Measurements from ENCODE around the gene ATP2C2.
"Not testable (repeated sequence)": the region's sequence is repeated elsewhere in the genome, so short reads cannot be mapped to it uniquely, and the experiment has no call there.

ATP2C2 gene

GRCh38 chr16:84368308-84368996 is at the start of gene ATP2C2:
TSS of gene ATP2C2 (plus strand) at chr16:84368538. CDS start at chr16:84368616, 78 bp downstream.
- peak; percentile 13 to 37 for DNase-seq

DNA sequence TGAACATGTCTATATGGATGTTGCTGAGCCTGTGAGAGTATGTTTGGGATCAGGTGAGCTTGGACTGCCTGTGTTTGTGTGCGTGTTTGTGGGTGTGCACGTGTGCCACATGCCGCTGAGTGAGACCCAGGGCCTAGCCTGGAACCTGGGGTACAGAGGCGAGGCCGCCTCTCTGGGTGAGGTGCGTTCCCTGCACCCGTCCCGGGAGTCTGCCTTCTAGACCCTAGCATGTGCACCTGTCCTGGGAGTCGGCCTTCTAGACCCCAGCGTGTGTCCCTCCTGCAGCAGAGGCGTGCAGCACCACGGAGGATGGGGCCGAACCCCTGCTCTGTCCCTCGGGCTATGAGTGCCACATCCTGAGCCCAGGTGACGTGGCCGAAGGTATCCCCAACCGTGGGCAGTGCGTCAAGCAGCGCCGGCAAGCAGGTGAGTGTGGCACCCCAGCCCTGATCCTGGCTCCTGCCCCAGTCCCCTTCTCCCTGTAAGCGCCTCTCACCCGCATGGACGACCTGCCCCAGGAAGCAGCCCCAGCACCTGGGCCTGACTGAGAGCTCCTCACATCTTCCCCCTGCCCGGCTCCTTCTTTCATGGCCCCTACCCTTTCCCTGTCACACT is 49.1 kb upstream of the ATP2C2 start:
- DNase-seq: no peak

DNA sequence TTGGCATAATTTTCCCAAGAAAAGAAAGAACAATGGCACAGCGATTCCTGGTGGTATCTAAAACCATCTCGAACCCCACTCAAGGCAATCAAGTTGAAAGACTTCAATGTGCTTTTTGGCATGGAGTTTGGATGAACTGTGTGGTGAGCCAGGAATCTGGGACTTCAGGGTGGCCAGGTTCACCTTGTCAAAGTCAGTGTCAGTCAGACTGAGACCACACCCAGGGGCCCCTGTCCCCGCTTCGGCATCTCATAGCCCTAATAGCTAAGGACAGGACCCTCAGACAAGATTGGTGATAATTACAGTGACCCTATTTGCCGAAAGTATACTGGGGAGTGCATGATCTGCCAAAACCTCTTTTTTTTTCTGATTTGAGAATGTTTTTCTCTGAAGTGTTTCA is 47.8 kb upstream of the ATP2C2 start:
- no peak for DNase-seq

DNA sequence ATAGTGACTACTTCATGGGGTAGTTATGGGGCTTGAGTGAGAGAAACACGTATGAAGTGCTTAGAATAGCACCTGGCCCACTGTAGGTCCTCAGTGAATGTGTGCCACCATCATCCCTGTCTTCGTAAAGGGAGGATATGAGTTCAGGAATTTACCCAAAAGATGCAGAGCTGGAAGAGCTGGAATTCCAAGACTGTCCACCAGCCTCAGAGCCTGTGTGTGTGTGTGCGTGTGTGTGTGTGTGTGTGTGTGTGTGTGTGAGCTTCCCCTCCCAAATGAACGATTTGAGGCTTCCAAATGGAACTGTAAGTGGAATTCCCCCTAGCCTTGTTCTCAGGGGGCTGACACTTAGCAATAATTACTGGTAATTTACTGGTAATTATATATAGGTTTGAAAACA is 46.4 kb upstream of the ATP2C2 start:
- no peak for DNase-seq

DNA sequence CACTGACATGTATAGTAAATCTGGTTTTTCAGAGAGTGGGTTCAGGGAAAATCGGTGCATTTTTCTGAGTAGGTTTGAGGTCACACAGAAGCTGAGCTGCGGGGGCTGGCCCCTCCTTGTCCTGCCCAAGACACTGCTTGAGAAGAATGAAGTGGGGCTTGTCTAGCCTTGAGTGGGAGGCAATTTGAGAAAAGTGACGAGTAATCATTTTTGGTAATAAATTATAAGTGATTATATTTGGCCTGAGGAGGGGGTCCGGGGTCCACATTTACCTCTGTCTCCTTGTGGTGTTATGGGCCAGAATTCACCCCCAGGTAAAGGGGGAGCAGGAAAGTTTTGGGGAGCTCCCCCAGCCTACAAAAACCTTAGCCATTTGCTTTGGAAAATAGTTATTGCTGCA is 45.6 kb upstream of the ATP2C2 start:
- no peak for DNase-seq

GRCh38 chr16:84323606-84324005 is 44.7 kb upstream of the ATP2C2 start:
- no peak for DNase-seq

DNA sequence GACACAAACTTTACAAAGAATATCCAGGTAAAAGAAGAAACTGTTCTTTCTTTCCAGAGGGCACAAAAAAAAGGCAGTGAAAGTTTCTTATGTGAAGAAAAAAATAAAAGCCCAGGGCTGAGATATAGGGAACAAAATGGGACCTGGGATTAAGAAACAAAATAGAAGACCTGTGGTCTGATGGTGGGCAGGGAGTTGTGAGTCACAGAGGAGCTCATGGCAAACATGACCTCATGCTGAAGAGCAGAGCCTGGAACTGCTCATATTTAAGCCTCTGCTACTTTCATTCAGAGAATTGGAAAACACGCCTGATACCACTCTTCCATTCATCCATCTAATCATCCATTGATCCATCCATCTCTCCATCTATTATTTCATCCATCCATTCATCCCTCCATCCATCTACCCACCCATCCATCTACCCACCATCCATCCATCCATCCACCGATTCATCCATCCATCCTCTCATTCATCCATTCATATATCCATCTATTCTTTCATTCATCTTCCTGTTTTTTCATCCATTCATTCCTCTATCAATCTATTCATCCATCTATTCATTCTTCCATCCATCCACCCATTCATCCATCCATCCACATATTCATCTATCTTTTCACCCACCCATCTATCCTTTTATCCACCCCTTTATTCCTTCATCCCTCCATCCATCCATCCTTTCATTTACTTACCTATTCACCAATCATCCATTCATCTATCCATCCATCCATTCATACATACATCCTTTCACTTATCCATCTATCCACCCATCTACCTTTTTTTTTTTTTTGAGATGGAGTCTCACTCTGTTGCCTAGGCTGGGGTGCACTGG is 43.7 kb upstream of the ATP2C2 start:
- no peak for DNase-seq

GRCh38 chr16:84326545-84326944 is 41.8 kb upstream of the ATP2C2 start:
- no peak for DNase-seq

DNA sequence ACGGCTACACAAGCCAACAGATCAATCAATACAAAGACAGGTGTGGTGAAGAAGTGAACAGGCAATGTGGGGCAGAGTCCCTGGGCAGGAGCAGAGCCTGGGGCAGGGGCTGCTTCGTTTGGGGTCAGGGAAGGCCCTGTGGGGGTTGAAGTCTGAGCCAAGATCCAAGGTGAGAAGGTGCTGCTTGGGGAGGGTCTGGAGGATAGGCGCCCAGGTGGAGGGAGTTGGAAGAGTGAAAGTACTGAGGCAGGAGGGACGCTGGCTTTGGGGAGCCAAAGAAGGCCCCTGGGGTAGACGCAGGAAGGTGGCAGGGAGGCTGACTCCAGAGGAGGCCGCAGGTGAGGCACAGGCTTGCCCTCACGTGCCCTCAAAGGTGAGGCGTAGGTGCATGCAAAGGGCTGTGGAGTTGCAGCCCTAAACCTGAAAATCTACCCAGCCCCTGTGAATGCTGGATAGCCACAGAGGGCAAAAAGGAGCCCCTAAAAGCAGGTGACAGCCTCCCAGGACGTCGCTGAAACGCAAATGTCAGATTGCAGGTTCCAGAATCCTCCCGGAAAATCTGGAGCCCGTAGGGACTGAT is 40.3 kb upstream of the ATP2C2 start:
- no peak for DNase-seq

- DNase-seq: no peak
Observed at GRCh38 chr16:84329016-84329415, 39.3 kb upstream of the ATP2C2 start.

- no peak for DNase-seq
Observed at GRCh38 chr16:84329843-84330684, 38.3 kb upstream of the ATP2C2 start.

DNA sequence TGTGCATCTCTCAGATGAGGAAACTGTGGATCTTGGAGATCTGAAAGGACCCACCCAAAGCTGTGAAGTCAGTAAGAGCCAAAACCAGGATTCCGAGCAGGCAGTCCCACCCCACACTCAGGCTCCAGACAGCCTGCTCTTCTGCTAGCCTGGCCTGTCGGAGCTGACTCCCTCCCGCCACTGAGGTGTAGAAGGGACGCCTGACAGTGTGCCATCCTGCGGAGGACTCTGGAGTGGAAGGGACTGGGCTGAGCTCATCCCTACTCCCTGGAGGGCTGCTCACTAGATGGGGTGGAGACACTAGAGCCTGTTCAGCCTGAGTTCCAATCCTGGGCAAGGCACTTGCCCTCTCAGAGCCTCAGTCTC is 37.7 kb upstream of the ATP2C2 start:
- no peak for DNase-seq

DNA sequence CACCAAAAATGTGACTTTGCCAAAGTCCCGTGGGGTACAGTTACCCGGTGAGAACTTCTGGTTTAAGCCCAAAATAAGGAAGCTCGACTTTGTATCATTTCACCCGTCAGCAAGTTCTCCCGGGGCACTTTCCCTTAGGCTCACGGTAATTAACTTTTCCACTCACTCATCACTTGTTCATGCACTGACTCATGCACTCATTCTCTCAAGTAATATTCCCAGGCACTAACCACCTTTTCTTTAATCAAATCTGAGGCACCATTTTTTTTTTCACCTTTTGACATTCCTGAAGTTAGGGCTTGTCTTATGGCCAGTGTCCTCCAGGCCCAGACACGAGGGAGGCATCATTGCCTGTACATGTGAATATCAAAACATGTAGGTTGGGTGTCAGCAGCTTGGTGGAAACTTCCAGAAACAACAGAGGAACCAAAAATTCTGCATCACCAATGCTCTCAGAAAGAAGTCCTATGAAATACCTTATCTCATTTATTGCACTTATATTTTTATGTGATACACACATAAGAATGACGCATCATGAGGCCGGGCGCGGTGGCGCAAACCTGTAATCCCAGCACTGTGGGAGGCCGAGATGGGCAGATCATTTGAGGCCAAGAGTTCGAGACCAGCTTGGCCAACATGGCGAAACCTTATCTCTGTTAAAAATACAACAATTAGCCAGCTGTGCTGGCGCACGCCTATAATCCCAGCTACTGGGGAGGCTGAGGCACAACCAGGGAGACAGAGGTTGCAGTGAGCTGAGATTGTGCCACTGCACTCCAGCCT is 36.1 kb upstream of the ATP2C2 start:
- no peak for DNase-seq

GRCh38 chr16:84332975-84333684 is 35.2 kb upstream of the ATP2C2 start:
- no peak for DNase-seq

GRCh38 chr16:84334058-84334457 is 34.3 kb upstream of the ATP2C2 start:
- DNase-seq: no peak

DNA sequence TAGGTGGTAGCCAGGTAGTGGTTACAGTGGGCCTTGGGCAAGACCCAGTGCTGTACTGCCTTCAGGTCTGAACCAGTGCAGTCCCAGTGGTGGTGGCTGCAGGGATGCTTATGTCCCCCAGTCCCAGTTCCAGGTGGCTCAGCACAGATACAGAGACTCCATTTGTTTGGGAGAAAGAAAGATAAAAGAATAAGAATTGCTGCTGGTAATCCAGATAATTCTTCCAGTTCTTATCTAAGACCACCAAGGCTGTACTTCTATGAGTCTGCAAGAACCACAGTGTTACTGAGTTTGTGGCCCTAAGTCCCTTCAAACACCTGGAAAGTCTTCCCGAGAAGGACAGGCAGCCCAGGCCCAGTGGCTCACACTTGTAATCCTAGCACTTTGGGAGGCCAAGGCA is 33.9 kb upstream of the ATP2C2 start:
- no peak for DNase-seq

DNA sequence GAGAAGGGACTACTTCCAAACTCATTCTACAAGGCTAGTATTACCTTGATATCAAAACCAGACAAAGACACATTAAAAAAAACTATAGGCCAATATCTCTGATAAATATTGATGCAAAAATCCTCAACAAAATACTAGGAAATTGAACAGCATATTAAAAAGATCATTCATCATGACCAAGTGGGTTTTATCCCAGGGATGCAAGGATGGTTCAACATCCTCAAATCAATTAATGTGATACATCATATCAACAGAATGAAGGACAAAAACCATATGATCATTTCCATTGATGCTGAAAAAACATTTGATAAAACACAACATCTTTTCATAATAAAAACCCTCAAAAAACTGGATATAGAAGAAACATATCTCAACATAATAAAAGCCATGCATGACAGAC is 31.1 kb upstream of the ATP2C2 start:
- DNase-seq: not testable (repeated sequence)

DNA sequence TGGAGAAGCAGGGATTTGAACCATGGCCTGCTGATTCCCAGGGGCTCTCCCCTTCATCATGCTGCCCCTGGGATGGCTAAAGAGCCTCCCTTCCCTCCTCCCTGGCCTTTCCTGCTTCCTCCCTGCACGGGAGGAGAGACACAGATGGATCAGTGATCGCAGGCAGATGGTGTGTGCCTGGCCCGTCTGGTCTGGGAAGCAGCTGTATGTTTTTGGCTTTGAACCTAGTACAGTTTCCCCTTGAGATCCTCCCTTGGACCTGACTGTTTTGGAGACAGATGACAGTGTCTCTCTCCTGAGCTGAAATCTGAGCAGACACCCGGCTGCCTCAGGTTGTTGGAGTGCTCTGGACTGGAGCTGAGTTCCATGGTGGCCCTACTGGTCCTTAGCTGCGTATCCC is 29.0 kb upstream of the ATP2C2 start:
- DNase-seq: no peak

GRCh38 chr16:84339766-84340165 is 28.6 kb upstream of the ATP2C2 start:
- DNase-seq: no peak

DNA sequence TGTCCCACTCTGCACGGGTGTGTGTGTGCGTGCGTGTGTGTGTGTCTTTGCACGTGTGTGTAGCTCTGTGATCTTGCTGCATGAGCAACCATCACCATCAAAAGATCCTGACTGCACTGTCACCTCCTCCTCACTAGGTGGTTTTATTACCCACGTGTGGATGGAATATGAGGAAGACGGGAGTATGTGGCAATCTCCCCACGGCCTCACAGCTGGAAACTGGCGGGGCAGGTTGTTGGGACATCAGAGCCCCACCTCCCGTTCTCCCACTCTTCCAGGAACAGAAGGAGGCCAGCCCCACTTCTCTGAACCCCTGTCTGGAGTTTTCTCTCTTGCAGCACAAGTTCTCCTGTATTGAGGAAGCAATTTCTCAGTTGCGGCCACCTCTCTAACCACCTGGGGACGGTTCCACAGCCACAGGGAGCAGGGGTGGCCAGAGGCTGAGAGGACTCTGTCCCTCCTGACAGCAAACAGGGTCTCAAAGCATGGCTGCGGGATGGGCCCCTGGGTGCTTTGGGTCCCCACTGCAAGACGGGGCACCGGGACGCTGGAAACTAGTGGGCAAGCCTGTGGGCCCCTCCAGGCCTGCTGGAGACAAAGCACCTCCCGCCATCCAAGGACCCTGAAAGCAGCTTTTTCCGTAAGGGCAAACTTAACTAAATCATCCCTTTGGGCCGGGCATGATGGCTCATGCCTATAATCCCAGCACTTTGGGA is 27.9 kb upstream of the ATP2C2 start:
- DNase-seq: no peak
